GM21360 (cell line): ENCODE data around the gene RGP1.

Experiments
- ATAC-seq: cut with Tn5 transposase; IDR thresholded peaks from one replicate; pipeline ENCODE4 v1.9.1; 2021; ENCODE audit warnings: mild to moderate bottlenecking, moderate library complexity; ENCODE audit not compliant: unreplicated experiment

RGP1 gene

DNA sequence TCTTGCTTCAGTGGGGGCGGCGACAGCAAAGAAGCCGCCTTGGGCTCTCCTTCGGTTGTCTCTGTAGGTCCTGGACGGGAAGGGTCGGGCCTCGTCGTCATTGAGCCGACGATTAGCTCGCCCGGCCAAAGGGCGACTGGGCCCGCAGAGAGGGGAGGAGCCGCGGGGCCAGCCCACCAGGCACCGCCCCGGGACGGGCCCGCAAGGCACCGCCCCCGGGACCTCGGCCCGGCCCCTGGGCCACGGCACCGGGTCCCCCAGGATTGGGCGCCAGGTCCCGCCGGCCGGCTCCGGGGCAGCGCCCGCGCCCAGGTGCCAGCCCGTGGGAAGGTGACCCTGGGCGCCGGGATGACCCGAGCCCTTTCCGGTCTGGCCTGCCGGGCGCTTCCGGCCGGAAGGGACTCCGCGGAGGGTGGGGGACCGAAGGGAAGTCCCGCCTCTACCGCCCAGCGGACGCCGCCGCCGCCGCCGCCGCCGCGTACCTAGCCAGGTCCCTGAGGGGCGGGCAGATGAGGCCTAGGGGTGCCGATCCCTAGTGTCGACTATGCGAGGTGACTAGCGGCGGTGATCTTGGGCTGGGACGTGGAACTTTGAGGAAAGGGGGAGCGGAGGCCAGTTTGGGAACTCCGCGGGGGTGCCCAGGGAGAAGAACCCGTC is at the start of gene RGP1, which contains the start of gene GBA2:
Gene RGP1 (plus strand): TSS at position 430 of the 657 bp plus-strand sequence. CDS start 469 bp downstream, outside the sequence.
Gene GBA2 (minus strand): TSS at position 371 of the 657 bp plus-strand sequence. CDS start 524 bp downstream, outside the sequence.
- ATAC-seq: peak; percentile 66

DNA sequence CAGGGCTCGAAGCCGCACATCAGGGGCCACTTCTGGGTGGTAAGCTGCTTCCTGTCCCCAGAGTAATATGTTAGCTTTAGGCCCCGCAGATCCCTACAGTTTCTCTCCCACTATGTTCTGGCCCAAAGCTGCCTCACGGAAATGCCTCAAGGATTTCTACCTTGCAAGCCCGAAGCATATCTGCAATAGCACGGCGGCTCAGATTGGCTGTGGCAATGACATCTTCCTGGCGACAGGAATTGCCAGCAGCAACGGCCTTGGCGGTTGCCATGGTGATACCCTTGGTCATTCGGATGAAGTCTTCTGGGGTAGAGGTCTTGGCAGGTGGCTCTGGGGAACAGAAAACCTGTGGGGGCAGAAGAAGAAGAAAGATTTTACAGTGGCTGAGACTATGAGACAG is 49.1 kb upstream of the RGP1 start:
- no peak for ATAC-seq

DNA sequence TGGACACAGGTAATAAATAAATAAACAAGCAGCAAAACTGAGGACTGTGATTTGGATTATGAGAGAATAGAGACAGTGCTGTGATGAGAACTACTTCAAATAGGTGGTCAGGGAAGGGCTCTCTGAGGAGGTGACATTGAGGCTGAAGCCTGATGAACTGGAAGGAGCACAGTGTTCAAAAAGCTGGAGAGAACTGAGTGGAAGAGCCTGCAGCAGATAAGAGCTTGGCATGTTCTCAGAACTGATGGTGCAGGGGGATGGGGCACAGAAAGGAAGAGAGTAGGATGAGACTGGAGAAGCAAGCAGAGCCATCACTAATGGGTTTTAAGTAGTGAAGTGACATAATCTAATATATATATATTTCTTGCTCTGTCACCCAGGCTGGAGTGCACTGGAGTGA is 48.1 kb upstream of the RGP1 start:
- no peak for ATAC-seq

- ATAC-seq: no peak
Observed at GRCh38 chr9:35702696-35703095, 46.4 kb upstream of the RGP1 start.

DNA sequence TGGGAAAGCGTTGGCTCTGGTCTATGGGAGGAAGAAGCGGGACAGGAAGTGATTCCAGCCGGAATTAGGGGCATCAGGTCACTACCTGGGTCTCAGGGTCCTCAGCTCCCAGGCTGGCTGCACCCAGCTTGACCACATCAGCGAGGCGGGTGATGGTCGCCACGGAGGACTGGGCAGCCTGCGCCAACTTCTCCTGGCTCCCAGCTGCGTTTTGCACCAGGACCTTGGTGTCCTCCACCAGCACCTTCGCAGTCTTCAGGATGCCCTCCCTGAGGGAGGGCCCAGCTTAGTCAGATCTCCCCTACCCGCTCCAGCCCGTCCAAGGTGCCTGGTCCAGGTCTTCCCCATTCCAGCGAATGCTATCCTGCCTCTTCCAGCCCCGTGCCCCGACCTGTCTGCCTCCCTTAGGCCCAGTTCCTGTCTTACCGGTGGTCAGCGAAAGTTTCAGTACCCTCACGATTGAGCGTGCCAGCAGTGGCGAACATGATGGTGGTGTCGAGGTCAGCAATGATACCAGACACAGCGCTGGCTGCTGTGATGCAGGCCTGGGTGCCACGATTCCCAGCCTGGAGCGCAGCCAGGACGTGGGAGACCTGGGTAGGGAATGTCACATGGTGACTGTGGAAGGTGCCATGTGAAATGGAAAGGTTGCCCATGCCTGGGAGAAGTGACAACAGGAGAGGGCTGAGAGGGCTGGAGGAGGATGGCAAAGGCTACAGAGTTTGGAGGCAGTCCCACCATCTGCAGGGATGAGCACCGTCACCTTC is 45.0 kb upstream of the RGP1 start:
- no peak for ATAC-seq

GRCh38 chr9:35705372-35705771 is 43.7 kb upstream of the RGP1 start:
- ATAC-seq: no peak

DNA sequence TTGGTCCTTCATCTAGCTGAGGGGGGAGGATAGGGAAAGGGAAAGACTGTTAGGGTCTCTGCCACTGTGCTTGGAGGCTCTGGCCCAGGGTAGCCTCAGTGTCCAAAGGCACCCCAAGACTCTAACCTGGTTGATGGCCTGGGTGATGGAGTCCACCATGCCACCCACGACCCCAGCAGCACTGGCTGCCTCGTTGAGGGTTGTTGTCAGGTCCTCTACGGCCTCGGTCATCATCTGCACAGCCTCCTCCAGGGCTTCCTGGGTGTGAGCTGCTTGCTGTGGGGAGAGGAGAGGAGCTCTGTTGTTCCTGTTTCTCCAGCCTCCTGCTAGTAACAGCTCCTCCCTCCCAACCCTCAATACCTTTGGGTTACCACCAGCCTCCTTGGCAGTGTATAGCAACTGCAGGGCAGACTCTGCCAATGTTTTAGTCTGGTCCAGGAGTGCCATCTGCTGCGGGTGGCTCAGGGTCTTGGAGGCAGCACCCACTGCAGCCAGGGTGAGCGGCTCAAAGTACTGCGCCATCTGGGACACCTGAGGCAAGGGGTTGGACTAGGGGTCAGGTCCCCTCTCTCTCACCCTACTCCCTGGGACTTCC is 43.2 kb upstream of the RGP1 start:
- ATAC-seq: no peak

DNA sequence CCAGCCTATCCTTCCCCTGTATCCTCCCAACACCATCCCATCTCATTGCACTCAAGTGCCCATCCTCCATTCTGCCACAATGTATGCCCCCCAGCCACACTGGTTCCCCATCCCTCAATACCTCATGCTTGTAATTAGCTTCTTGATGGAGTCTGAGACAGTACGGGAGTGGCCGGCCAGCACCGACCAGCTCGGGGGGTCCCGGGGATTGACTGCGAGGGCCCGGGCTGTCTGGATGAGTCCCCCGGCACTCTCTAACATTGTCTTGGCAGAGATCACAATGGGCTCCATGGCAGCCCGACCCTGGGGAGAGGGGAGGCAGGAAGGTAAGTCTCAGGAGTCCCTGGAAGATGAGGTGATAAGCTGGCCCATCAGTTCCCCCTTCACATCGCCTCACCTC is 42.1 kb upstream of the RGP1 start:
- no peak for ATAC-seq

DNA sequence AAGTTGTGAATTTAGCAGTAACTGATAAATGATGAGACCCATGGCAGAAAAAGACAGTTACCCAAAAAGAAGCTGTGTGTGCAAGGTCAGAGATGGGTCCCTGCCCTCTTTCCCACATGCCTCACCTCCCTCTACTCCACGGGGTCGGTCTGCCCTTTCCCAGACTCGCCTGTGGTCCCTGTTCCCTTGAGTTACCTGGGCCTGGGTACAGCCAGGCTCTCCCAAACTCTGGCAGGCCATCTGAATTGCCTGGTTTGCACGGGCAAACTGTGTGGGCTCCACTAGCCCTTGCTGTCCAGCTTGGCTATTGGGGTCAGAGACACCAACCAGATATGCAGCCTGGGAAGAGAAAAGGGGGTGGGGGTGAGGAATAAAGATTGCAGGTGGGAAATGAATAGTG is 40.9 kb upstream of the RGP1 start:
- no peak for ATAC-seq

- no peak for ATAC-seq
Observed at GRCh38 chr9:35710818-35711500, 38.1 kb upstream of the RGP1 start.

GRCh38 chr9:35711501-35712428 is 37.3 kb upstream of the RGP1 start:
- ATAC-seq: no peak

- no peak for ATAC-seq
Observed at GRCh38 chr9:35712762-35713400, 36.2 kb upstream of the RGP1 start.

DNA sequence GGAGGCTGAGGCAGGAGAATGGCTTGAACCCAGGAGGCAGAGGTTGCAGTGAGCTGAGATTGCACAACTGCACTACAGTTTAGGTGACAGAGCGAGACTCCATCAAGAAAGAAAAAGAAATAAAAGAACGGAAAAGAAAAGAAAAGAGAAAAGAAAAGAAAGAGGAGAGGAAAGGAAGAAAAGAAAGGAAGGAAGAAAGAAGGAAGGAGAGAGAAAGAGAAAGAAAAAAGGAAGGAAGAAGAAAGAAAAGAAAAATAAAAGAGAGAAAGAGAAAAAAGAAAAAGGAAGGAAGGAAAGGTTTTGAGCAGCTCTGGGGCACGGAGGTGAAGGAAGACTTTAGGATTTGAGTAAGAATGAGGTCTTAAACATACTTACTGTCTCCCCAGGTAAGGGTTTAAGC is 35.5 kb upstream of the RGP1 start:
- ATAC-seq: no peak

- ATAC-seq: no peak
Observed at GRCh38 chr9:35714123-35714522, 35.0 kb upstream of the RGP1 start.

- ATAC-seq: no peak
Observed at GRCh38 chr9:35714579-35715252, 34.4 kb upstream of the RGP1 start.

DNA sequence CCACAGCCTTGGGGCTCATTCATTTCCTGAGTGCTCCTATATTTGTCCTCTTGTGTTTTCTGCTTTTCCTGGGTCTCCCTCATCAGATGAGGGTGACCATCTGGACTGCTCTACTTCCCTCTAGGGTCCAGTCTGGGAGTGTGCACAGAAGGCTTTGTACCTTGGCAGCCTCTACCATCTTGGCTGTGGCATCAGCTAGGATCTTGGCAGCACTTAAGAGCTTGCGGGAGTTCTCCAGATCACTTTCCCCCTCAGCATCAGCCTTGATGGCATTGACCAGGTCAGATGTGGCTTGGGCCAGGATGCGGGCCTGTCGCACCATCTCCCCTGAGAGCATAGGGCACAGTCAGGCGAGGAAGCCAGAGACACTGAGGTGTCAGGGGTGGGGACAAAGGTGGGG is 32.9 kb upstream of the RGP1 start:
- no peak for ATAC-seq

DNA sequence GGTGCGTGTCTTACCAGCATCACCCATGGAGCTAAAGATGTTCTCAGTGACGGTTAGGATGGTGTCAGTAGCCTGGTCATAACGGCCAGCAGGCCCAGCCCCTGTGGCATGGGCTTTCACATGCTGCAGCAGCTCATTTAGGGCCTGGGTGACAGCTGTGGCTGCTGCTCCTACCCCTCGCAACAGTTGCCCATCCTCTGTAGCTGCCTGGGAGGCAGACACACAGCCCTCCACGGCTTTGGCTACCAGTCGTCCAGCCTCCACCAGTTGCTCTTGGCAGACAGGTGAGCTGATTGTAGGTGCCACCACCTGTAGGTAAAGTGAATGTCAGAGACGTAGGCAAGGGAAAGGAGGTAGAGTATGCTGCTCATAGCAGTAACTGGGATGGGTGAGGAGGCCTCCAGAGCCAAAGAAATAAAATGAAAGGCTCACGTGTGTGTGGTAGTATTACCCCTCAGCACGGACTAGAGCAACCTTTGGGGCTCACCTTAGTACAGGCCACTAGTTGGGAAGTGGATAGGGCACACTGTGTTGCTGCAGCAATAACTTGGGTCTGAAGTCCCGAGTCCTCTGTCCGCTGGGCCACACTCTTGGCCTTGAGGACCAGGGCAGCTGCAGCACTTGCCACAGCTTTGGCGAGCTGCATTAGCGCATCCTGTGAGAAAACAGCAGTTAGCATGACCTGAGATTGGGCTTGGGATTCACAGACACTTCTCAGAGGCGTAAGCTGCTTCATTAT is 31.8 kb upstream of the RGP1 start:
- no peak for ATAC-seq

- no peak for ATAC-seq
Observed at GRCh38 chr9:35718721-35719511, 30.2 kb upstream of the RGP1 start.
